Keratinocyte (primary cell): ENCODE measurements around the gene AOC1. TPM values are rescaled to one million over a fixed set of nuclear protein-coding genes. Genes with fewer than 3 reads are reported as not detected.

Experiments
- DNase-seq: peaks from one replicate; pipeline ENCODE4 v3.0.0-alpha.2; 2011; ENCODE audit warnings: low read depth, missing footprints, low spot score
- FAIRE-seq: peaks from 2 replicates; lab custom pipeline; 2011; peaks lifted over from hg19 to GRCh38; lab: Jason Lieb, UNC
- H2AFZ ChIP-seq: 2 replicates; pipeline ENCODE4 v1.6.0; 2012; ENCODE audit warnings: low read length, control low read depth, inconsistent platforms; ENCODE audit not compliant: control insufficient read depth
- H3K27ac ChIP-seq: 2 replicates; pipeline ENCODE4 v1.5.1; 2011; ENCODE audit warnings: low read length; ENCODE audit not compliant: control insufficient read depth, insufficient read depth
- H3K27me3 ChIP-seq: 3 replicates; pipeline ENCODE4 v1.6.0; 2011; ENCODE audit warnings: low read length; ENCODE audit not compliant: control insufficient read depth, insufficient read depth; ENCODE audit errors: extremely low read depth
- H3K36me3 ChIP-seq, 2 experiments: 2 replicates in 1 of 2; 3 replicates in 1 of 2; pipeline ENCODE4 v1.5.1; 2011; ENCODE audit warnings: low read length in 2 of 2, mild to moderate bottlenecking in 1 of 2; ENCODE audit not compliant: control insufficient read depth in 2 of 2, insufficient read depth in 2 of 2; ENCODE audit errors: extremely low read depth in 1 of 2
- H3K4me1 ChIP-seq: 3 replicates; pipeline ENCODE4 v1.5.1; 2011; ENCODE audit warnings: low read length; ENCODE audit not compliant: control insufficient read depth, insufficient read depth; ENCODE audit errors: extremely low read depth
- H3K4me2 ChIP-seq: 3 replicates; pipeline ENCODE4 v1.6.0; 2011; ENCODE audit warnings: low read depth, low read length; ENCODE audit not compliant: control insufficient read depth, insufficient read depth; ENCODE audit errors: extremely low read depth
- H3K4me3 ChIP-seq, 3 experiments: fragments of 200-600 bp in 1 of 3; sonication (generic) in 1 of 3; 2 replicates in 2 of 3; 3 replicates in 1 of 3; pipeline ENCODE4 v1.5.1; 2011 to 2016; ENCODE audit warnings: low read length in 3 of 3, mild to moderate bottlenecking in 3 of 3, control low read depth in 2 of 3, inconsistent platforms in 1 of 3, low read depth in 1 of 3, mixed read lengths in 1 of 3, mixed run types in 1 of 3, moderate library complexity in 1 of 3; ENCODE audit not compliant: control insufficient read depth in 2 of 3, insufficient read depth in 2 of 3; ENCODE audit errors: extremely low read depth in 1 of 3
- H3K79me2 ChIP-seq: 2 replicates; pipeline ENCODE4 v1.6.0; 2012; ENCODE audit warnings: low read length; ENCODE audit not compliant: control insufficient read depth, insufficient read depth
- H3K9ac ChIP-seq: 3 replicates; pipeline ENCODE4 v1.6.0; 2011; ENCODE audit warnings: low read length; ENCODE audit not compliant: control insufficient read depth, insufficient read depth; ENCODE audit errors: extremely low read depth
- H3K9me1 ChIP-seq: 3 replicates; pipeline ENCODE4 v1.6.0; 2011; ENCODE audit warnings: low read length; ENCODE audit not compliant: control insufficient read depth, insufficient read depth; ENCODE audit errors: extremely low read depth
- H3K9me3 ChIP-seq: 2 replicates; pipeline ENCODE4 v1.5.1; 2012; ENCODE audit warnings: low read depth, low read length; ENCODE audit not compliant: control insufficient read depth
- H4K20me1 ChIP-seq: 3 replicates; pipeline ENCODE4 v1.6.0; 2011; ENCODE audit warnings: low read length; ENCODE audit not compliant: control insufficient read depth, insufficient read depth; ENCODE audit errors: extremely low read depth
- EZH2 ChIP-seq: IDR thresholded peaks from one replicate; pipeline ENCODE4 v1.6.1; 2012; ENCODE audit warnings: inconsistent platforms, mild to moderate bottlenecking, low read length, moderate library complexity
- dilution Hi-C: fragments of 300-500 bp; cut with MboI; formaldehyde crosslinking; loops from one replicate; pipeline ENCODE4 v1.7.0; 2020; ENCODE audit warnings: low sequenced_read_pairs; ENCODE audit not compliant: extremely low pct_ligation_motif_present
- polyA plus RNA-seq, 5 experiments: library from polyadenylated mRNA; depleted of rRNA in 3 of 5; stranded (reverse) in 3 of 5; stranded (forward) in 1 of 5; unstranded in 1 of 5; fragments of >200 nt; gene quantifications; 1 replicate in 1 of 5; 2 replicates in 3 of 5; 3 replicates in 1 of 5; pipeline versions ENCODE4 v1.2.1 to v1.2.3, GENCODE V29; 2011 to 2012; ENCODE audit warnings: missing spikeins in 2 of 5, low read depth in 1 of 5, low replicate concordance in 1 of 5
- TF ChIP-seq, protein P1 (sequence below), 3 experiments: IDR thresholded peaks in 1 of 3; conservative IDR thresholded peaks in 1 of 3; optimal IDR thresholded peaks in 1 of 3; 2 replicates in 2 of 3; 3 replicates in 1 of 3; pipeline versions ENCODE3 to v1.5.1; 2011; ENCODE audit warnings: low read length in 3 of 3, mild to moderate bottlenecking in 3 of 3, moderate library complexity in 2 of 3, control low read depth in 1 of 3, inconsistent platforms in 1 of 3; ENCODE audit not compliant: insufficient read depth in 2 of 3; ENCODE audit errors: extremely low read depth in 1 of 3

Gene AOC1
- polyA plus RNA-seq, 1 donor (not counting 4 experiments of a cell fraction or from before 2014, with no cell fraction given) = not detected

DNA sequence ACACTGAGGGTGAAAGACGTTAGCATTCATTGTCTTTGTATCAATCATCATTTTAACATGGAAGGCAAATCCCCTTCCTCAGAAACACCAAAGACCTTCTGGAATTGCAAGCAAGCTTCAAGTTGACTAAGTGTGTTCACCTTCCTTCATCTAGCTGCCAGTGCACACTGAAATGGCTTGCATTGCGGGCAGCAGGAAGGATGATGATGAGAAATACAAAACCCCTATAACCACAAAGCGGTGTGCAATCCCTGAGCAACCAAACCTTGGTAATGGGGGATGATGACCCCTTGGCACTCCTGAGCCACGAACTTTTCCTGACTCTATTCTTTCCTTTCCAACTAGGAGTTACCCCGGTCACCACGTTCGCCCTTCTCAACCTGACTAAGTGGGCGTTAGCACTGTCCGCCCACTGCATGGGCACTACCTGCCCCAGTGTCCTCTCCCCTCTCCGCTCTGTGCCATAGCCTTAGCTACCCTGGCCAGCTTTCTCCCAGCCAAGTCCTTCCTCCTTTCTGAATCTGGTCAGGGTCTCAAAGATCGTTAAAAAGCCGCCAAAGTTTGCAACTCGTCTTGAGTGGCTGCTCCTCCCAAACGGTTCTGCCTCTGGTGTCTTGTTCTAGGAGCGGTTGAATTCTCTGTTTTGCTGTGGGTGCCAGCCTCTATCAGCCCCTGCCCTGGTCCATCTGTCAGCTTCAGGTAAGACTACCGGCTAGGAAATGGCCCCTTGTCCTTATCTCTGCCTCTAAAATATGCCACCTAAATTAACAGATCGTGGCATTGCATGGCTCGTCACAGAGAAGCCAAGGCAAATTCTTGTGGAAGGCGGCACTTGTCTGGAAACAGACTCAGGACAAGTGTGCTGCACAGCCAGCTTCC lies 586 bp upstream of the AOC1 start:
- Histone ChIP-seq H3K36me3 (no peaks in the 10 kb centered on the region), H3K9ac (no peak overlapping the region), H4K20me1 (no peaks in the 10 kb centered on the region), H3K9me1 (no peaks in the 10 kb centered on the region), H3K27me3 (peaks cover 6% of the 10 kb centered on the region), H3K27ac (no peak overlapping the region), H2AFZ (no peak overlapping the region), H3K4me1 (peaks cover 3% of the 10 kb centered on the region), H3K4me2 (no peak overlapping the region), H3K4me3 (no peak overlapping the region), H3K9me3 (no peaks in the 10 kb centered on the region), H3K79me2 (no peaks in the 10 kb centered on the region)
- no peak for DNase-seq
- no peak for TF ChIP-seq EZH2
- TF ChIP-seq, protein P1, sequence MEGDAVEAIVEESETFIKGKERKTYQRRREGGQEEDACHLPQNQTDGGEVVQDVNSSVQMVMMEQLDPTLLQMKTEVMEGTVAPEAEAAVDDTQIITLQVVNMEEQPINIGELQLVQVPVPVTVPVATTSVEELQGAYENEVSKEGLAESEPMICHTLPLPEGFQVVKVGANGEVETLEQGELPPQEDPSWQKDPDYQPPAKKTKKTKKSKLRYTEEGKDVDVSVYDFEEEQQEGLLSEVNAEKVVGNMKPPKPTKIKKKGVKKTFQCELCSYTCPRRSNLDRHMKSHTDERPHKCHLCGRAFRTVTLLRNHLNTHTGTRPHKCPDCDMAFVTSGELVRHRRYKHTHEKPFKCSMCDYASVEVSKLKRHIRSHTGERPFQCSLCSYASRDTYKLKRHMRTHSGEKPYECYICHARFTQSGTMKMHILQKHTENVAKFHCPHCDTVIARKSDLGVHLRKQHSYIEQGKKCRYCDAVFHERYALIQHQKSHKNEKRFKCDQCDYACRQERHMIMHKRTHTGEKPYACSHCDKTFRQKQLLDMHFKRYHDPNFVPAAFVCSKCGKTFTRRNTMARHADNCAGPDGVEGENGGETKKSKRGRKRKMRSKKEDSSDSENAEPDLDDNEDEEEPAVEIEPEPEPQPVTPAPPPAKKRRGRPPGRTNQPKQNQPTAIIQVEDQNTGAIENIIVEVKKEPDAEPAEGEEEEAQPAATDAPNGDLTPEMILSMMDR (optimal IDR thresholded peaks at IDR 0.05 in 1 of 3, IDR thresholded peaks at IDR 0.05 in 1 of 3, conservative IDR thresholded peaks at IDR 0.05 in 1 of 3; ENCODE audit: extremely low read depth in 1 of 3, insufficient read depth in 2 of 3, low read length in 3 of 3) = no peak
- no peak for FAIRE-seq
- dilution Hi-C loops = no loop called here

DNA sequence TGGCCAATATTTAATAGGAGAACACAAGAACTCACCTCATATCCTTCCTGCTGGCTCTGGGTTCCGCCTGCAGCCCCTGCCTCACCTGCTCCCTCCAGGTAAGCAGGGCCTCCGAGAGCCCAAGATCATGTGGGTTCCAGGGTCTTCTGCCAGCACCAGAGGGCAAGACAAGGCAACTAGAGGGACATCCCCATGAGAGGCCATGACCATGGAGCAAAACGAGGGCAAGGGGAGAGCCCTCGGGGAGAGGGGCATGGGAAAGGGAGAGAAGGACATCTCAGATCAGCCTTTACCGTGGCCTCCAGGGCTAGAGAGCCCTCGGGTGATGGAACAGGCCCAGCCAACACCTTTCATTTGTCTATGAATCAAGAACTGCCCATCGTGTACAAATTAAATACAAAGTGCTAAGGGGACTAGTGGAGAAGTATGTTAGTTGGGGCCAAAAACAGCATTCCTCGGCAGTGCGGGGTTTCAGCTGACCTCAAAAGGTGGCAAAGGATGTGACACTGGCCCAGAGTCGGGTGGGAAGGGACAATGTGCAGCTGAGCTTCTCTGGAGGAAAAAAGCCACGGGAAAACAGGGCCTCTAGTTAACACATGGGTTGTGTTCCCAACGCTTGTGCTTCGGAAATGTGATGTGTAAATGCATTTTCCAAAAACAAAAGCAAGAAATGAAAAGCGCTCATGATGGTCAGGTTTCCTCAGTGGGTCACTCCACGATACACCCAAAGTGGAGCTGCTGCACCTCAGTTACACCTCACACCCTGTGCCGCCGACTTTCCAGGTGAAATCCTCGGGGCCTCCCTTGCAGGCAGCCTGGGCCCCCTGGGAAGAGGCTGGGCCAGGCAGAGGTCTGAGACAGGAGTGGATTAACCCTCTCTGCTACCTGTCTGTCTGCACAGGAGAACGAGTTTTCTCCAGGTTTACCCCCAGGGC lies 2.0 kb downstream of the AOC1 start:
- dilution Hi-C loops = no loop called here
- Histone ChIP-seq H3K9me1 (no peaks in the 10 kb centered on the region), H3K4me1 (peaks cover 3% of the 10 kb centered on the region), H3K79me2 (no peaks in the 10 kb centered on the region), H3K36me3 (no peaks in the 10 kb centered on the region), H3K9me3 (no peaks in the 10 kb centered on the region), H3K27me3 (peaks cover 6% of the 10 kb centered on the region), H4K20me1 (no peaks in the 10 kb centered on the region), H3K27ac (no peak overlapping the region), H3K9ac (no peak overlapping the region), H3K4me2 (no peak overlapping the region), H3K4me3 (no peak overlapping the region), H2AFZ (no peak overlapping the region)
- DNase-seq (no peak), FAIRE-seq (no peak)
- TF ChIP-seq, protein P1 (optimal IDR thresholded peaks at IDR 0.05 in 1 of 3, IDR thresholded peaks at IDR 0.05 in 1 of 3, conservative IDR thresholded peaks at IDR 0.05 in 1 of 3; ENCODE audit: extremely low read depth in 1 of 3, insufficient read depth in 2 of 3, low read length in 3 of 3) = no peak
- no peak for TF ChIP-seq EZH2
